IPS DF 6.9 (cell line): Measurements from ENCODE around the gene EEF1A2.
A peak's percentile ranks its signal among the peaks of the same experiment; 100 is the strongest.

Experiments
- DNase-seq: peaks from one replicate; pipeline ENCODE4 v3.0.0-alpha.2; 2013; ENCODE audit warnings: low read depth, low spot score
- H3K27ac ChIP-seq: one replicate; pipeline ENCODE4 v1.5.1; 2013; ENCODE audit warnings: low read length, control low read depth
- H3K27me3 ChIP-seq: 2 replicates; pipeline ENCODE4 v1.6.1; 2013; ENCODE audit warnings: mild to moderate bottlenecking, low read length; ENCODE audit not compliant: control insufficient read depth, insufficient read depth
- H3K36me3 ChIP-seq: 2 replicates; pipeline ENCODE4 v1.6.1; 2013; ENCODE audit warnings: low read length; ENCODE audit not compliant: control insufficient read depth, insufficient read depth
- H3K4me1 ChIP-seq: 2 replicates; pipeline ENCODE4 v1.6.1; 2013; ENCODE audit warnings: low read length; ENCODE audit not compliant: control insufficient read depth, insufficient read depth
- H3K4me3 ChIP-seq: 2 replicates; pipeline ENCODE4 v1.5.1; 2013; ENCODE audit warnings: mild to moderate bottlenecking, low read length
- H3K9me3 ChIP-seq: 2 replicates; pipeline ENCODE4 v1.6.1; 2013; ENCODE audit warnings: low read length, inconsistent platforms; ENCODE audit not compliant: control insufficient read depth, insufficient read depth
- WGBS: extraction: QIAGEN DNeasy Blood & Tissue Kit; methylation state at CpG from one replicate; pipeline ENCODE4 v1.1.7; 2013; ENCODE audit warnings: mixed read lengths, missing lambda C conversion rate; ENCODE audit not compliant: insufficient read length, insufficient coverage; 5-methylcytosine and 5-hydroxymethylcytosine counted together

The EEF1A2 gene

DNA sequence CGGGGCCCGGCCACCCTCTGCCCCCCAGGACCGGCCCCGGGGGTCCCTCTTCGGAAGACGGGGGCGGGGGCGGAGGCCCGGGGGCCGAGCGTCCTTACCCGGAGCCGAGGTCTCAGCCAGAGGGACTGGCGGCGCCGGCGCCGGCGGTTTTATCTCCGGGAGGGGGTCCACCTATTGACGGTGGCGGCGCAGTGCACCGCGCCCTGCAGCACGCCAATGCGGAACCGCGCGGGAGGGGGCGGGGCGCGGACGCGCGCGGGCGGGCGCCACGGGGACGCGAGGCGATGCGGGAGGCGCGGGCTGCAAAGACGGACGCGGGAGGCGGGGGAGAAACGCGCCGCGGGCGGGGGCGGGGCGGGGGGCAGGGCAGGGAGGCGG is at the start of gene EEF1A2:
Gene EEF1A2 (minus strand): TSS at position 124 of the 378 bp plus-strand sequence. CDS start 1,320 bp downstream, outside the sequence.
- Histone ChIP-seq H3K4me1 (peaks cover 12% of the 10 kb centered on the region), H3K9me3 (no peaks in the 10 kb centered on the region), H3K4me3 (peak within 1 kb of the TSS; percentile 53; the same call in 1 of the 2 replicates), H3K27me3 (peaks cover 5% of the 10 kb centered on the region; the same call in 1 of the 2 replicates), H3K36me3 (no peaks in the 10 kb centered on the region), H3K27ac (no peak within 1 kb of the TSS)
- no peak for DNase-seq
- no CpG with 5 or more reads among the region's 58 CpGs for WGBS

DNA sequence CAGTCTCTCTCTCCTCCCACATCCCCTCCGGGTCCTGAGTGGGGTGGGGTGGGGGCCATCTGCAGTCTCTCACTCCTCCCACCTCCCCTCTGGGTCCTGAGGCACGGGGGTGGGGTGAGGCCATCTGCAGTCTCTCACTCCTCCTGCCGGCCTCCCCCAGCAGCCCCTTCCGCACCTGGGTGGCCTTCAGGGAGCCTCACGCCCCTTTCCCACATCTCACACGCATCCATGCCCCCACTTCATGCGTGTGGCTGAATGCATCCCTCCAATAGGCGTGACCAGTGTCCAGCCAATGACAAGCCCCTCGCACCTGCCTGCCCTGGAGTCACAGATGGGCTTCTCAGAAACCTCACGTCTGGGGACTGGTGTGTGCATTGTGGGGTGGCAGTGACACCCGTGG is 49.7 kb upstream of the EEF1A2 start:
- no CpG with 5 or more reads among the region's 11 CpGs for WGBS
- H3K4me3 ChIP-seq, result no peak overlapping the region
- no peak for DNase-seq
- no peaks in the 10 kb centered on the region; the same call in 1 of the 2 replicates for H3K36me3 ChIP-seq
- H3K9me3 ChIP-seq, result no peaks in the 10 kb centered on the region
- H3K27me3 ChIP-seq, result no peaks in the 10 kb centered on the region
- H3K4me1 ChIP-seq, result peaks cover 10% of the 10 kb centered on the region
- no peak overlapping the region for H3K27ac ChIP-seq

DNA sequence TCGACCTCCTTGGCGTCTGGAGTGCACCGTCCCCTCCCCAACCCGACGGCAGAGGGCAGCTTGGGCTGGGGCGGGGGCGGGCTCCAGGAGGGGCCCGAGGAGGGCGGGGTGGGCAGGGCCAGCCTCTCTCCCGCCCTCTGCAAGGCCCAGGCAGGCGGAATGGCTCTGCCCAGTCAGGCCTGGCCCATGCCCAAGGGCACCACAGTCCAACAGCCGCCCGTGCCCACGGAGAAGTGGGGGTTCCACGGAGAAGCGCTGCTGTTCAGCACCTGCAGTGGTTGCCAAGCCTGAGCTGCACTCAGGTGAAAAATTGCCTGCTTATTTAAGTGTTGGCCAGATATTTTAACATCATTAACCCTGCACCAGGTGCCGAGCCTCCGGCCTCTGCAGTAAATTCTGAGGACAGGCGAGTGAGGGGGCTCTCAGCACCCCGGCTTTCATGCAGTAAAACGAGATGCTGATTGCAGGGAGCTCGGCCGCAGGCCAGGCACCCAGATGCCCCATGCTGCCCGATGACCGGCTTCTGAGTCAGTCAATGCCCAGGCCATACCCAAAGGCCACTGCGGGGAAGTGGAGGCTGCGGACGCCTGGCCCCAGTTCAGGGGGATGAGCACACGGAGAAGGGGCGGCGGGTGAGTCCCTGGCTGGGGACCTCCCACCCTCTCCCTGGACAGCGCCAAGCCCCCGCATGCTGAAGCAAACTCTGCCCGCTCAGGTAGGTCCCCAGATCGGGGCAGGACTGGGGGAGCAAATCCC is 49.0 kb upstream of the EEF1A2 start, which contains the start of gene SRMS:
Gene SRMS (minus strand): TSS at position 25 of the 756 bp plus-strand sequence. CDS start 286 bp downstream, outside the sequence.
- Histone ChIP-seq H3K27ac (no peak within 1 kb of the TSS), H3K4me3 (no peak within 1 kb of the TSS), H3K27me3 (no peaks in the 10 kb centered on the region), H3K9me3 (no peaks in the 10 kb centered on the region), H3K36me3 (no peaks in the 10 kb centered on the region; the same call in 1 of the 2 replicates), H3K4me1 (peaks cover 10% of the 10 kb centered on the region)
- no peak for DNase-seq
- no CpG with 5 or more reads among the region's 35 CpGs for WGBS

- Histone ChIP-seq H3K27ac (no peak overlapping the region), H3K4me3 (no peak overlapping the region), H3K4me1 (peaks cover 7% of the 10 kb centered on the region), H3K9me3 (no peaks in the 10 kb centered on the region), H3K36me3 (no peaks in the 10 kb centered on the region; the same call in 1 of the 2 replicates), H3K27me3 (no peaks in the 10 kb centered on the region)
- no CpG with 5 or more reads among the region's 58 CpGs for WGBS
- DNase-seq, result no peak
Measured at GRCh38 chr20:63546956-63547724, 48.3 kb upstream of the EEF1A2 start.

DNA sequence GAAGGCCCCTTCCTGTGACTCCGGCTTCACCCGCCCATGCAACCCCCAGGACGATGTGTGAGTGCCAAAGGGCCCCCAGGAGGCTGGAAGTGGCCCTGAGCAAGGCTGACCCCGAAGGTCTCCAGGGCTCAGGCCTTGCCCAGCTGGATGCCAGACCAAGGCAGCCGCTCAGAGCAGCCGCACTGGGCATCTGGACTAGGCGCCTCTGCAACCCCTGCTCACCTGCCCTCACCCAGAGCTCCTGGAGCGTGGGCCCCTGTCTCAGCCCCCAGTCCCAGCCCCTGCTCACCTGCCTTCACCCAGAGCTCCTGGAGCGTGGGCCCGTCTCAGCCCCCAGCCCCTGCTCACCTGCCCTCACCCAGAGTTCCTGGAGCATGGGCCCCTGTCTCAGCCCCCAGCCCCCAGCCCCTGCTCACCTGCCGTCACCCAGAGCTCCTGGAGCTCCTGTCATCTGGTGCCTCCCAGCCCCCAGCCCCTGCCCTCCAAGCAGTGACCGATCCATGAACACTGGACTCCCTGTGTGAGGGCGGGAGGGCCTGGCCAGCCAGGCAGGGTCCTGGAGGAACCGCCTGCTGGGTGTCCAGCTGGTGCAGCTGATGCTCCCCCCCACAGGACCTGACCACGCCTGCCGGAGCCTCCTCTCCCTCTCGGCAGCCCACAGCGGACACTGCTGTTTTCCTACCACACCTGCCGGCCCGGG is 47.5 kb upstream of the EEF1A2 start:
- Histone ChIP-seq H3K27me3 (no peaks in the 10 kb centered on the region), H3K36me3 (no peaks in the 10 kb centered on the region; the same call in 1 of the 2 replicates), H3K4me3 (no peak overlapping the region), H3K27ac (no peak overlapping the region), H3K9me3 (no peaks in the 10 kb centered on the region), H3K4me1 (peaks cover 6% of the 10 kb centered on the region)
- DNase-seq, result no peak
- no CpG with 5 or more reads among the region's 20 CpGs for whole genome bisulfite sequencing

GRCh38 chr20:63545814-63546213 is 46.9 kb upstream of the EEF1A2 start:
- Histone ChIP-seq H3K4me1 (peaks cover 6% of the 10 kb centered on the region), H3K27me3 (no peaks in the 10 kb centered on the region), H3K4me3 (no peak overlapping the region), H3K9me3 (no peaks in the 10 kb centered on the region), H3K36me3 (no peaks in the 10 kb centered on the region; the same call in 1 of the 2 replicates), H3K27ac (no peak overlapping the region)
- no CpG with 5 or more reads among the region's 6 CpGs for WGBS
- DNase-seq, result no peak

GRCh38 chr20:63544958-63545516 is 46.2 kb upstream of the EEF1A2 start:
- H3K27ac ChIP-seq, result no peak overlapping the region
- H3K4me3 ChIP-seq, result no peak overlapping the region
- H3K9me3 ChIP-seq, result no peaks in the 10 kb centered on the region
- no peaks in the 10 kb centered on the region; the same call in 1 of the 2 replicates for H3K36me3 ChIP-seq
- no peaks in the 10 kb centered on the region for H3K27me3 ChIP-seq
- no peak for DNase-seq
- H3K4me1 ChIP-seq, result peaks cover 6% of the 10 kb centered on the region
- no CpG with 5 or more reads among the region's 19 CpGs for WGBS

- H3K4me1 ChIP-seq, result peaks cover 6% of the 10 kb centered on the region
- no peaks in the 10 kb centered on the region for H3K9me3 ChIP-seq
- no peak for DNase-seq
- no peaks in the 10 kb centered on the region; the same call in 1 of the 2 replicates for H3K36me3 ChIP-seq
- no peaks in the 10 kb centered on the region for H3K27me3 ChIP-seq
- no peak overlapping the region for H3K27ac ChIP-seq
- no peak overlapping the region for H3K4me3 ChIP-seq
- WGBS, result no CpG with 5 or more reads among the region's 27 CpGs
Measured at GRCh38 chr20:63544241-63544957, 45.5 kb upstream of the EEF1A2 start.

- Histone ChIP-seq H3K4me1 (peaks cover 5% of the 10 kb centered on the region), H3K36me3 (no peaks in the 10 kb centered on the region; the same call in 1 of the 2 replicates), H3K4me3 (no peak overlapping the region), H3K27ac (no peak overlapping the region), H3K27me3 (no peaks in the 10 kb centered on the region), H3K9me3 (no peaks in the 10 kb centered on the region)
- no peak for DNase-seq
- 98% methylated on average over 4 of the region's 6 CpGs for WGBS
Measured at GRCh38 chr20:63543733-63544132, 44.9 kb upstream of the EEF1A2 start.
